A673 (cell line): ENCODE data around the gene ABHD16A. TPM values are rescaled to one million over a fixed set of nuclear protein-coding genes. Genes with fewer than 3 reads are reported as not detected.

Experiments
- BruUV-seq: library from RNA; stranded (reverse); fragments of 400-500 nt; replicated peaks from 2 replicates; lab custom pipeline; 2021; lab: Mats Ljungman, UMichigan
- CTCF ChIA-PET: fragments of 300-600 bp; sonication (Branson Sonifier 250); formaldehyde crosslinking; loops from one replicate; lab custom pipeline; 2022; ENCODE audit warnings: antibody characterized with exemption; lab: Charles Lee
- POLR2A ChIA-PET: fragments of 300-600 bp; sonication (Branson Sonifier 250); formaldehyde crosslinking; loops from one replicate; lab custom pipeline; 2022; ENCODE audit warnings: antibody characterized with exemption; ENCODE audit not compliant: low non-redundant PET; lab: Charles Lee
- DNase-seq: peaks from one replicate; pipeline ENCODE4 v3.0.0-alpha.2; 2015; ENCODE audit warnings: low spot score
- H3K27ac ChIP-seq: fragments of 200-600 bp; sonication (generic); 2 replicates; pipeline ENCODE4 v1.5.1; 2016; ENCODE audit warnings: mixed run types, low read depth, mild to moderate bottlenecking, mixed read lengths, antibody characterized with exemption, low read length; ENCODE audit not compliant: poor library complexity, severe bottlenecking
- H3K27me3 ChIP-seq: fragments of 200-600 bp; sonication (generic); replicated peaks from 2 replicates; pipeline ENCODE4 v1.6.1; 2017; ENCODE audit warnings: mixed run types, low read depth, mild to moderate bottlenecking, mixed read lengths, antibody characterized with exemption, low read length; ENCODE audit not compliant: insufficient read depth, poor library complexity
- H3K36me3 ChIP-seq: fragments of 200-600 bp; sonication (generic); 2 replicates; pipeline ENCODE4 v1.6.1; 2016; ENCODE audit warnings: mixed run types, mild to moderate bottlenecking, mixed read lengths, antibody characterized with exemption, low read length; ENCODE audit not compliant: insufficient read depth, poor library complexity, severe bottlenecking
- H3K4me1 ChIP-seq: fragments of 200-600 bp; sonication (generic); 2 replicates; pipeline ENCODE4 v1.6.1; 2017; ENCODE audit warnings: mixed run types, mild to moderate bottlenecking, mixed read lengths, antibody characterized with exemption, low read length; ENCODE audit not compliant: insufficient read depth, poor library complexity, severe bottlenecking
- H3K4me3 ChIP-seq: fragments of 200-600 bp; sonication (generic); 2 replicates; pipeline ENCODE4 v1.5.1; 2016; ENCODE audit warnings: low read depth, mixed run types, mild to moderate bottlenecking, mixed read lengths, low read length; ENCODE audit not compliant: poor library complexity, severe bottlenecking
- H3K9me3 ChIP-seq: fragments of 200-600 bp; sonication (generic); 2 replicates; pipeline ENCODE4 v1.6.1; 2016; ENCODE audit warnings: mixed run types, low read depth, mild to moderate bottlenecking, mixed read lengths, antibody characterized with exemption, low read length; ENCODE audit not compliant: poor library complexity, severe bottlenecking
- CTCF ChIP-seq: fragments of 300-800, 200-600 bp; sonication (generic); conservative IDR thresholded peaks from 2 replicates; pipeline ENCODE4 v1.5.1; 2017; ENCODE audit warnings: low read depth, mild to moderate bottlenecking, antibody characterized with exemption, low read length, moderate library complexity, mixed read lengths
- EZH2 ChIP-seq: fragments of 200-600 bp; sonication (generic); IDR thresholded peaks from 2 replicates; pipeline ENCODE4 v1.6.1; 2017; ENCODE audit warnings: borderline replicate concordance, low read depth, mild to moderate bottlenecking, mixed read lengths, antibody characterized with exemption, low read length; ENCODE audit not compliant: poor library complexity, severe bottlenecking
- intact Hi-C: fragments of 100-400 bp; cut with micrococcal nuclease; formaldehyde crosslinking; loops from one replicate; pipeline ENCODE4 v1.10.0; 2022; ENCODE audit not compliant: unreplicated experiment
- total RNA-seq: library from RNA; stranded (reverse); gene quantifications from 2 replicates; pipeline ENCODE4 v1.2.3, GENCODE V29; 2021

Gene ABHD16A
- total RNA-seq, 1 experiment from 2014 or later = 45.6 TPM

GRCh38 chr6:31687321-31687720 is 15.8 kb downstream of the ABHD16A start:
- no peaks in the 10 kb centered on the region for H3K9me3 ChIP-seq
- H3K4me1 ChIP-seq = no peaks in the 10 kb centered on the region
- H3K27me3 ChIP-seq = no peaks in the 10 kb centered on the region
- BruUV-seq = no TSS peak
- CTCF ChIA-PET = interaction anchor here (0.5 kb wide), 1 partner anchor 76 kb away, joined by 4 read pairs; no protein-coding TSS in a partner anchor
- TF ChIP-seq CTCF (no peak), EZH2 (no peak)
- peaks cover 23% of the 10 kb centered on the region for H3K36me3 ChIP-seq
- H3K4me3 ChIP-seq = no peak overlapping the region
- no peak overlapping the region for H3K27ac ChIP-seq
- POLR2A ChIA-PET = no interaction called here
- intact Hi-C loops = loop anchor here (10.0 kb wide), 1 partner anchor 267 kb away; the partner anchor contains the start of genes NELFE and SKIC2
- no peak for DNase-seq

- no peak for DNase-seq
- no TSS peak for BruUV-seq
- ChIA-PET POLR2A (no interaction called here), CTCF (no interaction called here)
- Histone ChIP-seq H3K27ac (no peak overlapping the region), H3K36me3 (peaks cover 23% of the 10 kb centered on the region), H3K27me3 (no peaks in the 10 kb centered on the region), H3K4me1 (no peaks in the 10 kb centered on the region), H3K9me3 (no peaks in the 10 kb centered on the region), H3K4me3 (no peak overlapping the region)
- intact Hi-C loops = loop anchor here (10.0 kb wide), 1 partner anchor 268 kb away; the partner anchor contains the start of genes NELFE and SKIC2
- TF ChIP-seq CTCF (no peak), EZH2 (no peak)
Measured at GRCh38 chr6:31686483-31686882, 16.6 kb downstream of the ABHD16A start.

- peaks cover 13% of the 10 kb centered on the region for H3K36me3 ChIP-seq
- ChIA-PET CTCF (no interaction called here), POLR2A (no interaction called here)
- no peaks in the 10 kb centered on the region for H3K4me1 ChIP-seq
- TF ChIP-seq EZH2 (no peak), CTCF (no peak)
- H3K4me3 ChIP-seq = no peak overlapping the region
- no TSS peak for BruUV-seq
- no peaks in the 10 kb centered on the region for H3K9me3 ChIP-seq
- no peaks in the 10 kb centered on the region for H3K27me3 ChIP-seq
- intact Hi-C loops = loop anchor here (10.0 kb wide), 1 partner anchor 271 kb away; the partner anchor contains the start of genes NELFE and SKIC2
- no peak for DNase-seq
- H3K27ac ChIP-seq = no peak overlapping the region
Measured at GRCh38 chr6:31683591-31683990, 19.5 kb downstream of the ABHD16A start.
